GM23338 (cell line): ENCODE data around the gene DPYD.

ENCODE experiments used
- CREB1 ChIP-seq: fragments of 250-450 bp; sonication (Bioruptor Pico); IDR thresholded peaks from 2 replicates; pipeline ENCODE4 v1.5.0; 2020; ENCODE audit warnings: low read depth, mild to moderate bottlenecking, moderate library complexity
- EZH2 ChIP-seq: fragments of 200-600 bp; sonication (generic); IDR thresholded peaks from one replicate; pipeline ENCODE4 v1.8.0; 2017; ENCODE audit warnings: antibody characterized with exemption, mild to moderate bottlenecking, low read depth; ENCODE audit not compliant: unreplicated experiment
- EZH2phosphoT487 ChIP-seq: fragments of 200-600 bp; sonication (generic); IDR thresholded peaks from one replicate; pipeline ENCODE4 v1.8.1; 2018; ENCODE audit warnings: antibody characterized with exemption; ENCODE audit not compliant: unreplicated experiment
- NANOG ChIP-seq: IDR thresholded peaks from 2 replicates; pipeline ENCODE4 v1.6.1; 2016; ENCODE audit warnings: antibody characterized with exemption, borderline replicate concordance
- POLR2AphosphoS5 ChIP-seq: IDR thresholded peaks from 2 replicates; pipeline ENCODE4 v1.6.1; 2016; ENCODE audit warnings: antibody characterized with exemption, low read depth
- STAT1 ChIP-seq: IDR thresholded peaks from one replicate; pipeline ENCODE4 v1.6.1; 2016; ENCODE audit warnings: antibody characterized with exemption; ENCODE audit not compliant: unreplicated experiment
- ZNF114 ChIP-seq: fragments of 250-450 bp; sonication (Bioruptor Pico); IDR thresholded peaks from 2 replicates; pipeline ENCODE4 v1.5.0; 2020; ENCODE audit warnings: mild to moderate bottlenecking, moderate library complexity
- ZNF331 ChIP-seq: fragments of 250-450 bp; sonication (Bioruptor Pico); IDR thresholded peaks from 2 replicates; pipeline ENCODE4 v1.5.0; 2020; ENCODE audit warnings: low read depth, mild to moderate bottlenecking, moderate library complexity
- TF ChIP-seq, protein P1 (sequence below), 2 experiments: fragments of 200-600 bp in 1 of 2; sonication (generic) in 1 of 2; conservative IDR thresholded peaks; 2 replicates each; pipeline versions ENCODE4 v1.5.1 to v1.6.1; 2016 to 2017; ENCODE audit warnings: antibody characterized with exemption in 2 of 2, low read depth in 2 of 2, mild to moderate bottlenecking in 2 of 2, moderate library complexity in 1 of 2
- TF ChIP-seq, protein P2 (sequence below): IDR thresholded peaks from one replicate; pipeline ENCODE4 v1.6.1; 2018; ENCODE audit warnings: antibody characterized with exemption; ENCODE audit not compliant: unreplicated experiment
- TF ChIP-seq, protein P3 (sequence below): IDR thresholded peaks from 2 replicates; pipeline ENCODE4 v1.6.1; 2016; ENCODE audit warnings: antibody characterized with exemption

DNA sequence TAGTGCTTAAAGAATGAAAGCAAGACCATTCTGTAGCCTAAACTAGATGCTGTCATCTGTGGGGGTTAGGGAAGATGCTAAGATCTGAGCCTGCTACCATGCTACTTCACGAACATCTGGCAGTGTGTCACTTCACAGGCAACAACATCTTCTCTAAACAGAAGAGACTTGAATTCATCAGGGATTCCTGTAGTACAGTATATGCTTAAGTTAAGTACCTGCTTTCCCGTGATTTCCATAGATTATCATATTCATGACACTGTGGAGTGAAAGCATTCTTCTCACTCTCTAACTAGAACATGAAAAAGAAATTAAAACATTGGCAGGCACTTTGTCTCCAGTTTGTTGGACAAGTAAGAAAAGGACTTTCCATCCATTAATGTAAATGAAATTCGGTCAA, 808.4 kb downstream of the DPYD start:
- TF ChIP-seq STAT1, result no peak
- TF ChIP-seq, protein P1, sequence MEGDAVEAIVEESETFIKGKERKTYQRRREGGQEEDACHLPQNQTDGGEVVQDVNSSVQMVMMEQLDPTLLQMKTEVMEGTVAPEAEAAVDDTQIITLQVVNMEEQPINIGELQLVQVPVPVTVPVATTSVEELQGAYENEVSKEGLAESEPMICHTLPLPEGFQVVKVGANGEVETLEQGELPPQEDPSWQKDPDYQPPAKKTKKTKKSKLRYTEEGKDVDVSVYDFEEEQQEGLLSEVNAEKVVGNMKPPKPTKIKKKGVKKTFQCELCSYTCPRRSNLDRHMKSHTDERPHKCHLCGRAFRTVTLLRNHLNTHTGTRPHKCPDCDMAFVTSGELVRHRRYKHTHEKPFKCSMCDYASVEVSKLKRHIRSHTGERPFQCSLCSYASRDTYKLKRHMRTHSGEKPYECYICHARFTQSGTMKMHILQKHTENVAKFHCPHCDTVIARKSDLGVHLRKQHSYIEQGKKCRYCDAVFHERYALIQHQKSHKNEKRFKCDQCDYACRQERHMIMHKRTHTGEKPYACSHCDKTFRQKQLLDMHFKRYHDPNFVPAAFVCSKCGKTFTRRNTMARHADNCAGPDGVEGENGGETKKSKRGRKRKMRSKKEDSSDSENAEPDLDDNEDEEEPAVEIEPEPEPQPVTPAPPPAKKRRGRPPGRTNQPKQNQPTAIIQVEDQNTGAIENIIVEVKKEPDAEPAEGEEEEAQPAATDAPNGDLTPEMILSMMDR (conservative IDR thresholded peaks at IDR 0.05; ENCODE audit: low read depth in 2 of 2), result no peak
- TF ChIP-seq, protein P2, sequence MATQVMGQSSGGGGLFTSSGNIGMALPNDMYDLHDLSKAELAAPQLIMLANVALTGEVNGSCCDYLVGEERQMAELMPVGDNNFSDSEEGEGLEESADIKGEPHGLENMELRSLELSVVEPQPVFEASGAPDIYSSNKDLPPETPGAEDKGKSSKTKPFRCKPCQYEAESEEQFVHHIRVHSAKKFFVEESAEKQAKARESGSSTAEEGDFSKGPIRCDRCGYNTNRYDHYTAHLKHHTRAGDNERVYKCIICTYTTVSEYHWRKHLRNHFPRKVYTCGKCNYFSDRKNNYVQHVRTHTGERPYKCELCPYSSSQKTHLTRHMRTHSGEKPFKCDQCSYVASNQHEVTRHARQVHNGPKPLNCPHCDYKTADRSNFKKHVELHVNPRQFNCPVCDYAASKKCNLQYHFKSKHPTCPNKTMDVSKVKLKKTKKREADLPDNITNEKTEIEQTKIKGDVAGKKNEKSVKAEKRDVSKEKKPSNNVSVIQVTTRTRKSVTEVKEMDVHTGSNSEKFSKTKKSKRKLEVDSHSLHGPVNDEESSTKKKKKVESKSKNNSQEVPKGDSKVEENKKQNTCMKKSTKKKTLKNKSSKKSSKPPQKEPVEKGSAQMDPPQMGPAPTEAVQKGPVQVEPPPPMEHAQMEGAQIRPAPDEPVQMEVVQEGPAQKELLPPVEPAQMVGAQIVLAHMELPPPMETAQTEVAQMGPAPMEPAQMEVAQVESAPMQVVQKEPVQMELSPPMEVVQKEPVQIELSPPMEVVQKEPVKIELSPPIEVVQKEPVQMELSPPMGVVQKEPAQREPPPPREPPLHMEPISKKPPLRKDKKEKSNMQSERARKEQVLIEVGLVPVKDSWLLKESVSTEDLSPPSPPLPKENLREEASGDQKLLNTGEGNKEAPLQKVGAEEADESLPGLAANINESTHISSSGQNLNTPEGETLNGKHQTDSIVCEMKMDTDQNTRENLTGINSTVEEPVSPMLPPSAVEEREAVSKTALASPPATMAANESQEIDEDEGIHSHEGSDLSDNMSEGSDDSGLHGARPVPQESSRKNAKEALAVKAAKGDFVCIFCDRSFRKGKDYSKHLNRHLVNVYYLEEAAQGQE, result no peak
- no peak for TF ChIP-seq CREB1 (CRISPR knock-in tag)
- no peak for TF ChIP-seq ZNF114 (CRISPR knock-in tag)
- no peak for TF ChIP-seq EZH2phosphoT487
- no peak for TF ChIP-seq EZH2
- TF ChIP-seq ZNF331, result no peak
- no peak for TF ChIP-seq NANOG
- TF ChIP-seq POLR2AphosphoS5, result no peak
- TF ChIP-seq, protein P3, sequence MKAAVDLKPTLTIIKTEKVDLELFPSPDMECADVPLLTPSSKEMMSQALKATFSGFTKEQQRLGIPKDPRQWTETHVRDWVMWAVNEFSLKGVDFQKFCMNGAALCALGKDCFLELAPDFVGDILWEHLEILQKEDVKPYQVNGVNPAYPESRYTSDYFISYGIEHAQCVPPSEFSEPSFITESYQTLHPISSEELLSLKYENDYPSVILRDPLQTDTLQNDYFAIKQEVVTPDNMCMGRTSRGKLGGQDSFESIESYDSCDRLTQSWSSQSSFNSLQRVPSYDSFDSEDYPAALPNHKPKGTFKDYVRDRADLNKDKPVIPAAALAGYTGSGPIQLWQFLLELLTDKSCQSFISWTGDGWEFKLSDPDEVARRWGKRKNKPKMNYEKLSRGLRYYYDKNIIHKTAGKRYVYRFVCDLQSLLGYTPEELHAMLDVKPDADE, result no peak
